HCT116 (cell line): ENCODE data around the gene POU3F1. TPM values are rescaled to one million over a fixed set of nuclear protein-coding genes. Genes with fewer than 3 reads are reported as not detected.

Source experiments
- ATAC-seq: fragments of 200-7000 bp; cut with Tn5 transposase; 2 replicates; pipeline ENCODE4 v1.9.1; 2020; ENCODE audit warnings: mild to moderate bottlenecking, moderate library complexity
- BruUV-seq: library from RNA; stranded (reverse); fragments of 400-500 nt; replicated peaks from 2 replicates; lab custom pipeline; 2021; lab: Mats Ljungman, UMichigan
- CTCF ChIA-PET: fragments of 300-600 bp; sonication (Branson Sonifier 250); formaldehyde crosslinking; loops from one replicate; lab custom pipeline; 2021; ENCODE audit warnings: antibody characterized with exemption; lab: Charles Lee
- POLR2A ChIA-PET: fragments of 300-600, 350-600 bp; sonication (Branson Sonifier 250); formaldehyde crosslinking; loops from one replicate; lab custom pipeline; 2021; ENCODE audit warnings: antibody characterized with exemption; lab: Charles Lee
- RAD21 ChIA-PET, 2 experiments: fragments of 300-600 bp; sonication (Branson Sonifier 250); formaldehyde crosslinking; loops; one replicate each; lab custom pipeline; 2023; ENCODE audit warnings: low total read pairs in 2 of 2; ENCODE audit not compliant: uncharacterized antibody in 2 of 2, unreplicated experiment in 2 of 2, low non-redundant PET in 1 of 2; lab: Charles Lee
- DNase-seq: peaks from one replicate; pipeline ENCODE4 v3.0.0-alpha.2; 2010; ENCODE audit warnings: low read depth, low spot score
- H2AFZ ChIP-seq: fragments of 200-600 bp; shearing (Covaris generic), sonication (generic); 2 replicates; pipeline ENCODE4 v1.6.1; 2017; ENCODE audit warnings: low read depth, mixed run types, mixed read lengths, antibody characterized with exemption, low read length; ENCODE audit not compliant: poor library complexity, severe bottlenecking
- H3K27ac ChIP-seq: 2 replicates; pipeline ENCODE4 v1.5.1; 2012; ENCODE audit warnings: low read depth, low read length
- H3K27me3 ChIP-seq: fragments of 200-600 bp; sonication (generic); 2 replicates; pipeline ENCODE4 v1.6.1; 2016; ENCODE audit warnings: mixed run types, low read length, mixed read lengths; ENCODE audit not compliant: insufficient read depth
- H3K36me3 ChIP-seq, 2 experiments: fragments of 200-500 bp in 1 of 2; fragments of 200-600 bp in 1 of 2; sonication (Bioruptor generic) in 1 of 2; sonication (generic) in 1 of 2; 2 replicates each; pipeline versions ENCODE4 v1.5.1 to v1.6.1; 2014 to 2016; ENCODE audit warnings: low read length in 2 of 2, inconsistent platforms in 1 of 2, mixed read lengths in 1 of 2, mixed run types in 1 of 2; ENCODE audit not compliant: insufficient read depth in 2 of 2, control insufficient read depth in 1 of 2
- H3K4me1 ChIP-seq, 2 experiments: fragments of 200-600 bp in 1 of 2; sonication (generic) in 1 of 2; 2 replicates each; pipeline versions ENCODE4 v1.5.1 to v1.6.1; 2012 to 2017; ENCODE audit warnings: low read length in 2 of 2, inconsistent platforms in 1 of 2, mild to moderate bottlenecking in 1 of 2, mixed read lengths in 1 of 2, mixed run types in 1 of 2, moderate library complexity in 1 of 2; ENCODE audit not compliant: insufficient read depth in 2 of 2, control insufficient read depth in 1 of 2
- H3K4me2 ChIP-seq: fragments of 200-600 bp; sonication (generic); 2 replicates; pipeline ENCODE4 v1.6.1; 2017; ENCODE audit warnings: mixed run types, low read length, mixed read lengths
- H3K4me3 ChIP-seq, 2 experiments: fragments of 200-600 bp in 1 of 2; sonication (generic) in 1 of 2; replicated peaks in 1 of 2; 2 replicates each; pipeline ENCODE4 v1.5.1; 2011 to 2016; ENCODE audit warnings: low read length in 2 of 2, control low read depth in 1 of 2, low read depth in 1 of 2, mild to moderate bottlenecking in 1 of 2, mixed read lengths in 1 of 2, mixed run types in 1 of 2
- H3K79me2 ChIP-seq: fragments of 200-600 bp; sonication (generic); 2 replicates; pipeline ENCODE4 v1.6.1; 2017; ENCODE audit warnings: mild to moderate bottlenecking, mixed run types, low read length, moderate library complexity, mixed read lengths; ENCODE audit not compliant: insufficient read depth
- H3K9ac ChIP-seq: fragments of 200-600 bp; sonication (generic); 2 replicates; pipeline ENCODE4 v1.6.1; 2016; ENCODE audit warnings: low read length, mixed read lengths
- H3K9me2 ChIP-seq: fragments of 200-600 bp; sonication (generic), shearing (Covaris generic); 2 replicates; pipeline ENCODE4 v1.6.1; 2017; ENCODE audit warnings: mixed run types, mild to moderate bottlenecking, moderate library complexity; ENCODE audit not compliant: insufficient read depth
- H3K9me3 ChIP-seq, 2 experiments: fragments of 200-500 bp in 1 of 2; fragments of 200-600 bp in 1 of 2; sonication (Bioruptor generic) in 1 of 2; sonication (generic) in 1 of 2; 2 replicates each; pipeline ENCODE4 v1.6.1; 2014 to 2017; ENCODE audit warnings: low read length in 2 of 2, mixed read lengths in 2 of 2, inconsistent platforms in 1 of 2, low read depth in 1 of 2, mild to moderate bottlenecking in 1 of 2, mixed run types in 1 of 2, moderate library complexity in 1 of 2; ENCODE audit not compliant: control insufficient read depth in 1 of 2, insufficient read depth in 1 of 2
- H4K20me1 ChIP-seq: fragments of 200-600 bp; sonication (generic), shearing (Covaris generic); 2 replicates; pipeline ENCODE4 v1.6.1; 2017; ENCODE audit warnings: mixed run types, mild to moderate bottlenecking, moderate library complexity; ENCODE audit not compliant: insufficient read depth
- CBX3 ChIP-seq: IDR thresholded peaks from 2 replicates; pipeline ENCODE4 v1.6.1; 2012; ENCODE audit warnings: low read depth
- CEBPB ChIP-seq: IDR thresholded peaks from 2 replicates; pipeline ENCODE4 v1.6.1; 2012; ENCODE audit warnings: low read depth
- CTCF ChIP-seq, 3 experiments: fragments of 200-600 bp in 1 of 3; sonication (generic) in 1 of 3; IDR thresholded peaks in 2 of 3; conservative IDR thresholded peaks in 1 of 3; 2 replicates each; pipeline ENCODE4 v1.5.1; 2012 to 2017; ENCODE audit warnings: low read depth in 2 of 3, low read length in 2 of 3, antibody characterized with exemption in 1 of 3, borderline replicate concordance in 1 of 3, control low read depth in 1 of 3, mild to moderate bottlenecking in 1 of 3, mixed read lengths in 1 of 3, mixed run types in 1 of 3, moderate library complexity in 1 of 3; ENCODE audit not compliant: insufficient read depth in 1 of 3
- EGR1 ChIP-seq: IDR thresholded peaks from 2 replicates; pipeline ENCODE4 v1.6.1; 2012; ENCODE audit warnings: low read depth
- ELF1 ChIP-seq: IDR thresholded peaks from 2 replicates; pipeline ENCODE4 v1.6.1; 2012; ENCODE audit warnings: low read depth, borderline replicate concordance
- EZH2 ChIP-seq: fragments of 200-600 bp; sonication (generic); IDR thresholded peaks from 2 replicates; pipeline ENCODE4 v1.6.1; 2017; ENCODE audit warnings: antibody characterized with exemption, mixed run types
- EZH2phosphoT487 ChIP-seq: fragments of 200-600 bp; IDR thresholded peaks from 2 replicates; pipeline ENCODE4 v1.6.1; 2018; ENCODE audit warnings: antibody characterized with exemption, borderline replicate concordance
- JUND ChIP-seq: IDR thresholded peaks from 2 replicates; pipeline ENCODE4 v1.6.1; 2012
- POLR2A ChIP-seq: IDR thresholded peaks from 2 replicates; pipeline ENCODE4 v1.7.0; 2011; ENCODE audit warnings: borderline replicate concordance; ENCODE audit not compliant: insufficient read depth, insufficient read length; ENCODE audit errors: extremely low read depth
- RAD21 ChIP-seq: IDR thresholded peaks from 2 replicates; pipeline ENCODE4 v1.6.1; 2012; ENCODE audit warnings: low read depth, mild to moderate bottlenecking
- SIN3A ChIP-seq: IDR thresholded peaks from 2 replicates; pipeline ENCODE4 v1.6.1; 2012; ENCODE audit warnings: low read depth
- SP1 ChIP-seq: IDR thresholded peaks from 2 replicates; pipeline ENCODE4 v1.6.1; 2012; ENCODE audit warnings: low read depth
- TCF7L2 ChIP-seq: IDR thresholded peaks from 2 replicates; pipeline ENCODE4 v1.7.0; 2011; ENCODE audit warnings: borderline replicate concordance, inconsistent platforms; ENCODE audit not compliant: insufficient read depth, insufficient read length; ENCODE audit errors: extremely low read depth
- YY1 ChIP-seq: IDR thresholded peaks from 2 replicates; pipeline ENCODE4 v1.6.1; 2011; ENCODE audit warnings: low read length, low read depth, moderate library complexity, mild to moderate bottlenecking; ENCODE audit not compliant: insufficient replicate concordance; ENCODE audit errors: extremely low read depth
- ZBTB33 ChIP-seq: IDR thresholded peaks from 2 replicates; pipeline ENCODE4 v1.6.1; 2011; ENCODE audit warnings: mild to moderate bottlenecking, low read length, moderate library complexity; ENCODE audit not compliant: insufficient replicate concordance; ENCODE audit errors: extremely low read depth
- ZFX ChIP-seq: fragments of 450-650 bp; IDR thresholded peaks from 2 replicates; pipeline ENCODE4 v1.6.1; 2017
- ZNF274 ChIP-seq: fragments of 200-500 bp; sonication (Bioruptor generic); IDR thresholded peaks from 2 replicates; pipeline ENCODE4 v1.6.1; 2014; ENCODE audit warnings: mild to moderate bottlenecking, low read depth, low read length, inconsistent platforms
- intact Hi-C: fragments of 100-400 bp; cut with micrococcal nuclease; formaldehyde crosslinking; loops from 2 replicates; pipeline ENCODE4 v1.10.0; 2022
- total RNA-seq: library from RNA; stranded (reverse); gene quantifications from one replicate; pipeline ENCODE4 v1.2.1, GENCODE V29; 2021; ENCODE audit not compliant: unreplicated experiment
- TF ChIP-seq, protein P1 (sequence below): IDR thresholded peaks from 2 replicates; pipeline ENCODE4 v1.6.1; 2012
- TF ChIP-seq, protein P2 (sequence below): IDR thresholded peaks from 2 replicates; pipeline ENCODE4 v1.6.1; 2012

The POU3F1 gene
- total RNA-seq, 1 experiment from 2014 or later, result not detected

GRCh38 chr1:38068980-38069340 lies 22.4 kb upstream of the POU3F1 start:
- BruUV-seq, result no TSS peak
- Histone ChIP-seq H3K9ac (no peak overlapping the region), H3K27ac (no peak overlapping the region), H3K36me3 (no peaks in the 10 kb centered on the region), H3K27me3 (no peaks in the 10 kb centered on the region), H3K4me1 (peaks cover 9 to 13% of the 10 kb centered on the region in 2 experiments), H4K20me1 (no peaks in the 10 kb centered on the region), H3K4me3 (no peak overlapping the region), H3K9me3 (no peaks in the 10 kb centered on the region), H3K9me2 (no peaks in the 10 kb centered on the region), H2AFZ (no peak overlapping the region), H3K4me2 (no peak overlapping the region), H3K79me2 (no peaks in the 10 kb centered on the region)
- ChIA-PET RAD21 (no interaction called here), POLR2A (no interaction called here), CTCF (no interaction called here)
- intact Hi-C loops, result no loop called here
- TF ChIP-seq, protein P1, sequence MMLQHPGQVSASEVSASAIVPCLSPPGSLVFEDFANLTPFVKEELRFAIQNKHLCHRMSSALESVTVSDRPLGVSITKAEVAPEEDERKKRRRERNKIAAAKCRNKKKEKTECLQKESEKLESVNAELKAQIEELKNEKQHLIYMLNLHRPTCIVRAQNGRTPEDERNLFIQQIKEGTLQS, result no peak
- TF ChIP-seq JUND, result no peak
- TF ChIP-seq POLR2A, result no peak
- no peak for TF ChIP-seq YY1
- no peak for TF ChIP-seq EZH2phosphoT487
- no peak for TF ChIP-seq SIN3A
- TF ChIP-seq ZBTB33, result no peak
- no peak for TF ChIP-seq ZFX
- TF ChIP-seq CEBPB, result no peak
- TF ChIP-seq CTCF (IDR thresholded peaks at IDR 0.05 in 2 of 3, conservative IDR thresholded peaks at IDR 0.05 in 1 of 3; ENCODE audit: borderline replicate concordance in 1 of 3, insufficient read depth in 1 of 3, low read depth in 2 of 3, low read length in 2 of 3), result no peak
- no peak for TF ChIP-seq TCF7L2
- no peak for TF ChIP-seq RAD21
- no peak for TF ChIP-seq ZNF274
- TF ChIP-seq ELF1, result no peak
- TF ChIP-seq, protein P2, sequence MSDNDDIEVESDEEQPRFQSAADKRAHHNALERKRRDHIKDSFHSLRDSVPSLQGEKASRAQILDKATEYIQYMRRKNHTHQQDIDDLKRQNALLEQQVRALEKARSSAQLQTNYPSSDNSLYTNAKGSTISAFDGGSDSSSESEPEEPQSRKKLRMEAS, result no peak
- no peak for TF ChIP-seq EZH2
- TF ChIP-seq SP1, result no peak
- no peak for TF ChIP-seq CBX3
- no peak for TF ChIP-seq EGR1
- DNase-seq, result no peak
- ATAC-seq, result no peak
